Tibial nerve (tissue), 4 donors: ENCODE data around the gene LARGE2. TPM values are rescaled to one million over a fixed set of nuclear protein-coding genes. Genes with fewer than 3 reads are reported as not detected.
A peak's percentile ranks its signal among the peaks of the same experiment; 100 is the strongest.

Experiments used
- DNase-seq, 2 donors: peaks; one replicate each; pipeline ENCODE4 v3.0.0-alpha.2; 2019; ENCODE audit warnings: low spot score in 2 of 2
- H3K27ac ChIP-seq, 4 donors: fragments of 200-600 bp; sonication (generic) in 3 of 4; one replicate each; pipeline ENCODE4 v1.5.1; 2017 to 2019; ENCODE audit warnings: mild to moderate bottlenecking in 1 of 4
- H3K27me3 ChIP-seq, 2 donors: fragments of 200-600 bp; sonication (generic) in 1 of 2; one replicate each; pipeline versions ENCODE4 v1.5.1 to v1.6.0; 2017 to 2019
- H3K36me3 ChIP-seq, 3 donors: fragments of 200-600 bp; sonication (generic); one replicate each; pipeline ENCODE4 v1.5.1; 2018 to 2019
- H3K4me1 ChIP-seq, 4 donors: fragments of 200-600 bp; sonication (generic) in 3 of 4; one replicate each; pipeline ENCODE4 v1.5.1; 2017 to 2019
- H3K4me3 ChIP-seq, 4 donors: fragments of 200-600 bp; sonication (generic) in 3 of 4; one replicate each; pipeline ENCODE4 v1.5.1; 2017 to 2019; ENCODE audit warnings: mild to moderate bottlenecking in 1 of 4, moderate library complexity in 1 of 4
- H3K9me3 ChIP-seq, 4 donors: fragments of 200-600 bp; sonication (generic) in 3 of 4; one replicate each; pipeline ENCODE4 v1.5.1; 2017 to 2019
- EP300 ChIP-seq, 2 donors: sonication (generic); formaldehyde crosslinking; IDR thresholded peaks; one replicate each; pipeline ENCODE4 v1.6.1; 2017; ENCODE audit warnings: antibody characterized with exemption in 2 of 2, mild to moderate bottlenecking in 1 of 2
- POLR2A ChIP-seq, 2 donors: fragments of 450-650 bp; IDR thresholded peaks; one replicate each; pipeline ENCODE4 v1.6.1; 2017; ENCODE audit warnings: antibody characterized with exemption in 2 of 2, mild to moderate bottlenecking in 2 of 2, moderate library complexity in 2 of 2
- WGBS, 2 donors: methylation state at CpG; one replicate each; pipeline ENCODE4 v1.1.5; 2018; 5-methylcytosine and 5-hydroxymethylcytosine counted together
- total RNA-seq, 4 donors: library from RNA; depleted of rRNA; stranded (reverse); fragments of >200 nt; gene quantifications; one replicate each; pipeline ENCODE4 v1.1.0, GENCODE V29; 2016
- TF ChIP-seq, protein P1 (sequence below), 5 experiments: fragments of 200-600 bp in 3 of 5; fragments of 450-650 bp in 2 of 5; sonication (generic) in 3 of 5; IDR thresholded peaks; one replicate each; pipeline ENCODE4 v1.5.1; 2016 to 2019; ENCODE audit warnings: antibody characterized with exemption in 5 of 5, mild to moderate bottlenecking in 3 of 5, moderate library complexity in 2 of 5

The LARGE2 gene
- total RNA-seq, 4 donors from 2014 or later: not detected

DNA sequence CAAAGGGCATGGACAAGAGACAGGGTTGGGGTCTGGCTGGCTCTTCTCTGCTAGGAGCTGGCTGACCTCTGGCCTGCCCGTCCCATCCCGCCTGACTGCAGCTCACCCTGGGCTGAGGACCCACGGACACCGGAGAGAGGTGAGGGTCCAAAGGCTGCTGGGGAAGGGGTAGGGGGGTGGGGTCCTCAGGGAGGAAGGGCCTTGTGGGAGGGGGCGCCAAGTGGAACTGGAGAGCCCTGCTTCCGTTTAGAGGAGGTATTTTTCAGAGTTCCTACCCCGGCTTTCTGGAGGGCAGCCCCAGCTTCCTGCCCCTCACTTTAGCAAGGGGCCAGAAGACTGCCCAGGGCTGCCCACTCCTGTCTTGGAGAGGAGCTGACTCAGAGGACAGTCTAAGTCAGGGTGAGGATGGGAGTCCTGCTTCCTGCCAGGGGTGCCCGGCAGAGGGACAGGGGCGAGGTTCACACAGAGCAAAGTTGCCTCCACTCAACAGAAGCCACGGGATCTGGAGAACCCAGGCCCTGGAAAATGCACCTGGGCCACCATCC lies 7.1 kb downstream of the LARGE2 start:
- Histone ChIP-seq H3K27me3 (peaks cover 0 to 2% of the 10 kb centered on the region in 2 donors), H3K9me3 (no peaks in the 10 kb centered on the region), H3K4me3 (no peak overlapping the region), H3K4me1 (peaks cover 0 to 23% (median 3%) of the 10 kb centered on the region in 4 donors), H3K36me3 (peaks cover 0 to 47% (median 0%) of the 10 kb centered on the region in 3 donors), H3K27ac (peak overlapping the region in 1 of 4 donors; percentile 28)
- TF ChIP-seq EP300 (IDR thresholded peaks at IDR 0.05) (no peak), POLR2A (IDR thresholded peaks at IDR 0.05) (no peak)
- TF ChIP-seq, protein P1, sequence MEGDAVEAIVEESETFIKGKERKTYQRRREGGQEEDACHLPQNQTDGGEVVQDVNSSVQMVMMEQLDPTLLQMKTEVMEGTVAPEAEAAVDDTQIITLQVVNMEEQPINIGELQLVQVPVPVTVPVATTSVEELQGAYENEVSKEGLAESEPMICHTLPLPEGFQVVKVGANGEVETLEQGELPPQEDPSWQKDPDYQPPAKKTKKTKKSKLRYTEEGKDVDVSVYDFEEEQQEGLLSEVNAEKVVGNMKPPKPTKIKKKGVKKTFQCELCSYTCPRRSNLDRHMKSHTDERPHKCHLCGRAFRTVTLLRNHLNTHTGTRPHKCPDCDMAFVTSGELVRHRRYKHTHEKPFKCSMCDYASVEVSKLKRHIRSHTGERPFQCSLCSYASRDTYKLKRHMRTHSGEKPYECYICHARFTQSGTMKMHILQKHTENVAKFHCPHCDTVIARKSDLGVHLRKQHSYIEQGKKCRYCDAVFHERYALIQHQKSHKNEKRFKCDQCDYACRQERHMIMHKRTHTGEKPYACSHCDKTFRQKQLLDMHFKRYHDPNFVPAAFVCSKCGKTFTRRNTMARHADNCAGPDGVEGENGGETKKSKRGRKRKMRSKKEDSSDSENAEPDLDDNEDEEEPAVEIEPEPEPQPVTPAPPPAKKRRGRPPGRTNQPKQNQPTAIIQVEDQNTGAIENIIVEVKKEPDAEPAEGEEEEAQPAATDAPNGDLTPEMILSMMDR (IDR thresholded peaks at IDR 0.05): no peak
- 62 to 66% methylated on average over 10 of the region's 10 CpGs for WGBS, 2 donors
- DNase-seq: no peak

DNA sequence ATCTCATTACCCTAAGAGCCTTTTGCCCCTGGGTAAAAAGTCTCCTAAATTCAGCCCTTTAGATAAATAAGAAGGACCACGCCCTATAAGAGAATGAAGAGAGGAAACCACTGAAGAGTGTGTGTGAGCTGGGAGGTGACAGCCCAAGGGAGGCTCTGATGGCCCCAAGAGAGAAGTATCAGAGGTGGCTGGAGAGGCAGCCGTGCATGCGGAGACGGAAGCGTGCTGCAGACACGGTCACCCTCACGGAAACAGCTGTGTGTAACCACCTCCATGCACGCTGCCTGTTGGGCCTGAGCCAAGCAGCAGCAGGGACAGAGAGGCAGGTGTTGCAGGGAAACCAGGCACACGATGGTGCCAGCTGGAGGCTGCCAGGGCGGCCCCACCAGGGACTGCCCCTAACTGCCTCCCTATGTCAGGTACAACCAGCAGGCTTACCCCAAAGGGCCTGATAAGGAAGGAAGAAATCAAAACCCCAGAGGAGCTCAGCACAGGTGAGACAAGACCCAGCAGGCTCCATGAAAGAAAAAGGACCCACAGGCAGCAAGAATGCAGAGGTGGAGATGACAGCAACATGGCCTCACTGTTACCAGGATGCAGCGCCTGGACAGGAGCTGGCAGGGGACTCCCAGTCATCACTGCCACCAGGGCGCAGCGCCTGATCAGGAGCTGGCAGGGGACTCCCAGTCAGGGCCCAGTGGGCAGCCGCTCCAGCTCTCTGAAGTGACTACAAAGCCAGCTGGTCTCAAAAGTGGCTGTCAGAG lies 7.8 kb downstream of the LARGE2 start:
- TF ChIP-seq EP300 (IDR thresholded peaks at IDR 0.05) (no peak), POLR2A (IDR thresholded peaks at IDR 0.05) (no peak)
- TF ChIP-seq, protein P1 (IDR thresholded peaks at IDR 0.05): no peak
- Histone ChIP-seq H3K4me1 (peaks cover 0 to 23% (median 3%) of the 10 kb centered on the region in 4 donors), H3K27ac (peak overlapping the region in 1 of 4 donors; percentile 28), H3K36me3 (peaks cover 0 to 54% (median 6%) of the 10 kb centered on the region in 3 donors), H3K9me3 (no peaks in the 10 kb centered on the region), H3K4me3 (no peak overlapping the region), H3K27me3 (no peaks in the 10 kb centered on the region)
- no peak for DNase-seq
- WGBS, 2 donors: 77 to 79% methylated on average over 14 of the region's 14 CpGs

DNA sequence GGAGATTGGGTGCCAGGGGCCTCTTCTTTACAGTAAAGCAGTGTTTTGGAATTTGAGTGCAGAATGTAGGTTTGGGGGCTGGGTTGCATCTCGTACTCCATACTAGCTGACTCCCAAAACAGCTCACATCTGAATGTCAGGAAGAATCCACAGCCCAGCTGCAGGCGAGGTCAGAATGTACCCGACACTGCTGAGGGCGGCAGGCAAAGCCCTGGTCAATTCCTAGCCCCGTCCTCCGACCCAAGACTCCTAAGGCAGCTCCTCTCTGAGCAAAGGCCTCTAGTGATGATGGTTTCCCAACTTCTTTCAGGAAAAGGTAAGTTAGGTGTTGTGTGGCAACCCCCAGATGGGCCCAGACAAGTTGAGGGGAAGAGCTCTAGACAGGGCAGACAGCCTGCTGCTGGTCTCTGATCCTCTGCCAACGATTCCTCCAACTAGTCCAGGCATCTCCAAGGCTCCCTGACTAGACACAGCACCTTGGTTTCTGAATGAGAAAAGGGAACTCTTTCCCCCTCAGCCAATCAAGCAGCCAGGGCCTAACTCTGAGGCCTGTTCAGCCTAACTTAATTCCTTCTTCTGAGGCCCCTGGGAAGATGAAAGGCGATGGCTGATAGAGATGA lies 8.6 kb downstream of the LARGE2 start:
- peaks cover 2 to 62% (median 7%) of the 10 kb centered on the region in 3 donors for H3K36me3 ChIP-seq
- H3K4me3 ChIP-seq: no peak overlapping the region
- TF ChIP-seq POLR2A (IDR thresholded peaks at IDR 0.05) (no peak), EP300 (IDR thresholded peaks at IDR 0.05) (no peak)
- TF ChIP-seq, protein P1 (IDR thresholded peaks at IDR 0.05): no peak
- no peak for DNase-seq
- H3K9me3 ChIP-seq: no peaks in the 10 kb centered on the region
- no peak overlapping the region for H3K27ac ChIP-seq
- H3K4me1 ChIP-seq: peaks cover 0 to 23% (median 3%) of the 10 kb centered on the region in 4 donors
- H3K27me3 ChIP-seq: no peaks in the 10 kb centered on the region
- WGBS, 2 donors: 79 to 83% methylated on average over 8 of the region's 8 CpGs

DNA sequence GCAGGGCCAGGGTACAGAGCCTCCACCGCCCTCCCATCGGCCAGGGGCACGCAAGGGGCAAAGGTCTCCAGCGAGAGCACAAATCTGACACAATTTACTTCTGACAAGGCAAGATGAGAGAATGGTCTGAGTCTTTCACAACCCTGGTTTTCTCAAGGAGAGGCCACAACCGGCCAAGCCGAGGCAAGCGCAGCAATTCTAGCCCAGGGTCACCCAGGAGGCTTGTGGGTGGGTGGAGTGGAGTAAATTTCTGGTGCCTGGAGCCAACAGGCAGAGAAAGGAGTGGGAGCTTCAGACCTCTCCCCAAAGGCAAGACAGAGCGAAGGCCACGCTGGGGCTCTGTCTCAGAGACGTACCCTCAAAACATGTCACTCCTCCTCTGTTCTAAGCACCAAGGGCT lies 9.3 kb downstream of the LARGE2 start:
- Histone ChIP-seq H3K9me3 (no peaks in the 10 kb centered on the region), H3K4me1 (peaks cover 0 to 23% (median 3%) of the 10 kb centered on the region in 4 donors), H3K36me3 (peaks cover 2 to 69% (median 11%) of the 10 kb centered on the region in 3 donors), H3K27me3 (no peaks in the 10 kb centered on the region), H3K4me3 (no peak overlapping the region), H3K27ac (no peak overlapping the region)
- DNase-seq: no peak
- WGBS, 2 donors: 65 to 67% methylated on average over 10 of the region's 10 CpGs
- TF ChIP-seq POLR2A (IDR thresholded peaks at IDR 0.05) (no peak), EP300 (IDR thresholded peaks at IDR 0.05) (no peak)
- TF ChIP-seq, protein P1 (IDR thresholded peaks at IDR 0.05): no peak

DNA sequence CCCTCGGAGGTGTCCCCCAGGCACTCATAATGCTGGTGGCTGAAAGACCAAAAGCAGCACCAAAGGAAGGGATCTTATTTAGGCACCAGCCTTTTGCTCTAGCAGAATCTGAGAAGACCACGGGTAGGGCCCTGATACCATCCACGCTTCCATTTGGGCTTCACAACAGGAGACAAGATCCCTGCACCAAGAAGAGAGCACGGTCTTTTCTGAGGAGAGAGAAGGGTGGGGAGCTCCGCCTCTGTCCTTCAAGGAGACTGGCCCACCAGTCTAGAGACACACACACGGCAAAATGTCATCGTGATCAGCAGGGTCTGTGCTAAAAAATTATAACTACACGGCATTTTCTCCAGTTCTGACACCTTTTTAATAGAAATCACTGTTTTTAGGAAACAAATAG lies 9.8 kb downstream of the LARGE2 start:
- H3K27me3 ChIP-seq: no peaks in the 10 kb centered on the region
- WGBS, 2 donors: 84 to 91% methylated on average over 8 of the region's 8 CpGs
- TF ChIP-seq, protein P1 (IDR thresholded peaks at IDR 0.05): no peak
- TF ChIP-seq EP300 (IDR thresholded peaks at IDR 0.05): no peak
- no peak for TF ChIP-seq POLR2A (IDR thresholded peaks at IDR 0.05)

More for the DNA sequence above, 9.8 kb downstream of the LARGE2 start:
- Histone ChIP-seq H3K9me3 (no peaks in the 10 kb centered on the region), H3K4me3 (no peak overlapping the region), H3K4me1 (peaks cover 0 to 23% (median 3%) of the 10 kb centered on the region in 4 donors), H3K36me3 (peaks cover 2 to 74% (median 11%) of the 10 kb centered on the region in 3 donors), H3K27ac (no peak overlapping the region)
- DNase-seq: no peak
